GM11168 (cell line): ENCODE results near the gene SLBP.

Experiments
- in situ Hi-C: fragments of 300-500 bp; cut with MboI; formaldehyde crosslinking; loops from one replicate; pipeline ENCODE4 v1.12.0; 2022; ENCODE audit warnings: low sequenced_read_pairs; ENCODE audit not compliant: unreplicated experiment

Gene SLBP

DNA sequence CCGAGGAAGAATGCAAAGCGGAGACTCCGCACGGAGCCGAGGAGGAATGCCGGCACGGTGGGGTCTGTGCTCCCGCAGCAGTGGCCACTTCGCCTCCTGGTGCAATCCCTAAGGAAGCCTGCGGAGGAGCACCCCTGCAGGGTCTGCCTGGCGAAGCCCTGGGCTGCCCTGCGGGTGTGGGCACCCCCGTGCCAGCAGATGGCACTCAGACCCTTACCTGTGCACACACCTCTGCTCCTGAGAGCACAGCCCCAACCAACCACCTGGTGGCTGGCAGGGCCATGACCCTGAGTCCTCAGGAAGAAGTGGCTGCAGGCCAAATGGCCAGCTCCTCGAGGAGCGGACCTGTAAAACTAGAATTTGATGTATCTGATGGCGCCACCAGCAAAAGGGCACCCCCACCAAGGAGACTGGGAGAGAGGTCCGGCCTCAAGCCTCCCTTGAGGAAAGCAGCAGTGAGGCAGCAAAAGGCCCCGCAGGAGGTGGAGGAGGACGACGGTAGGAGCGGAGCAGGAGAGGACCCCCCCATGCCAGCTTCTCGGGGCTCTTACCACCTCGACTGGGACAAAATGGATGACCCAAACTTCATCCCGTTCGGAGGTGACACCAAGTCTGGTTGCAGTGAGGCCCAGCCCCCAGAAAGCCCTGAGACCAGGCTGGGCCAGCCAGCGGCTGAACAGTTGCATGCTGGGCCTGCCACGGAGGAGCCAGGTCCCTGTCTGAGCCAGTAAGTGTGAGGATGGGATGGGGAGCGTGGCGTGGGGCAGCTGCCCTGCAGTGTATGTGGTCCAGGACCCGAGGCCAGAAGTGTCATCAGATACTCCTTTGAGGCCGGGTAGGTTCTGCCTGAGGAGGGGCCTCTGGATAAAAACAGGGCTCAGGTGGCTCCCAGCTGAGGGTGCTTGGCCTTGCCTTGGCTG lies 16.2 kb upstream of the SLBP start:
- in situ Hi-C loops: no loop called here

DNA sequence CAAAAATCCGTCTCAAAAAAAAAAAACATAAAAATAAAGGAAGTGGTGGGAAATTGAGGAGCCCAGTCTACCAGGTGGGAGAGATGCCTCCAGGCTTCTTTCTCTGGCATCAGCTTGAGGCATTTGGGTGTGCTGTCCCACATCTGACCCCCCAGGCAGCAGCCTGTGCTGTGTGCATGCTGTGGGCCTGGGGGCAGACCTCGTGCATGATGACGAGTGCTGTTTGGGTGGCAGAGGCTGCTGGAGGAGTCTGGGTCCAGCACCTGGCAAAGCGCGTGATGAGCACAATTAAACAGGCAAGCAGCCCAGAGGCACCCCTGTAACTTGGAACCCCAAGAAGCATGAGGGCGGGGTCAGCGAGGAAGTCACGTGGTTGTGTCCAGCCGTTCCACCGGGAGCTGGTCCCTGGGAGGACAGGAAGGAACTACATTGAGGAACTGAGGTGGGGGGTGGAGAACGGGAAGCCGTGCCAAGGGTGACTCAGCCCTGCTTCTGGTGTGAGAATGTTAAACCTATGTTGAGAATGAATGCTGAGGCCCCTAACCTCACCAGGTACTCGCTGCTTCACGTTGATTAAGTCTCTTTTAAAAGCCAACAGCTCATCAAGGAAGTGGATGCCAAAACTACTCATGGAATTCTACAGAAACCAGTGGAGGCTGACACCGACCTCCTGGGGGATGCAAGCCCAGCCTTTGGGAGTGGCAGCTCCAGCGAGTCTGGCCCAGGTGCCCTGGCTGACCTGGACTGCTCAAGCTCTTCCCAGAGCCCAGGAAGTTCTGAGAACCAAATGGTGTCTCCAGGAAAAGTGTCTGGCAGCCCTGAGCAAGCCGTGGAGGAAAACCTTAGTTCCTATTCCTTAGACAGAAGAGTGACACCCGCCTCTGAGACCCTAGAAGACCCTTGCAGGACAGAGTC lies 15.3 kb upstream of the SLBP start:
- in situ Hi-C loops: no loop called here

DNA sequence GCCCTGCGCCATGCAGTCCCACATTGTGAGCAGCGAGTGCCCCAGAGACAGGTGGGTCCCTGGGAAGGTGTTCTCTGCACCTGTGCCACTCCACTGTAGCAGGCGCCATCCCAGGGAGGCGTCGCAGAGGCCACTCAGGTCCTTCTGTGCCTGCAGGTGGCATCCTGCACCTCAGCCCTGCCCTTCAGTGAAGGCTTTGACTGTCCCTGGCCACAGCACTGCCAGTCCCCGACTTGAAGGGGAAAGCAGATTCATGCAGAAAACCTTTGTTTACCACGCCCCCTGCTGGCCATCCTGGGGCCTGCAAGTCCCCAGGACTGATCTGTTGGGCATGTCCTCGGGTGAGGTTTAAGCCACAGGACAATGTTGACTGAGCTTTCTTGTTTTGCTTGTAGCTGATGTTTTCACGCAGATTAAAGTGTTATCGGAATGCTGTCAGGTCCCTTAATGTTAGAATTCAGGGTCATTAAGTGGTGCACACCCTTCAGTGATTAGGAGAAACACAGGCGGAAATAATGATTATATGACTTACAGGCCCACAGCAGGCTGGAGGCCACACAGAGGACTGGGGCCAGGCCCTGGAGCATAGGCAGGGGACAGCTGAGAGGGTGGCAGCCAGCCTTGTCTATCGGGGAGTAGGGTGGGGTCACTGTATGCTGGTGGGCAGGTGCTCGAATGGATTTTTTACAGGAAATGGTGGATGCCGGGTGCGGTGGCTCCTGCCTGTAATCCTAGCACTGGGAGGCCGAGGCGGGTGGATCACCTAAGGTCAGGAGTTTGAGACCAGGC lies 14.2 kb upstream of the SLBP start:
- in situ Hi-C loops: no loop called here

DNA sequence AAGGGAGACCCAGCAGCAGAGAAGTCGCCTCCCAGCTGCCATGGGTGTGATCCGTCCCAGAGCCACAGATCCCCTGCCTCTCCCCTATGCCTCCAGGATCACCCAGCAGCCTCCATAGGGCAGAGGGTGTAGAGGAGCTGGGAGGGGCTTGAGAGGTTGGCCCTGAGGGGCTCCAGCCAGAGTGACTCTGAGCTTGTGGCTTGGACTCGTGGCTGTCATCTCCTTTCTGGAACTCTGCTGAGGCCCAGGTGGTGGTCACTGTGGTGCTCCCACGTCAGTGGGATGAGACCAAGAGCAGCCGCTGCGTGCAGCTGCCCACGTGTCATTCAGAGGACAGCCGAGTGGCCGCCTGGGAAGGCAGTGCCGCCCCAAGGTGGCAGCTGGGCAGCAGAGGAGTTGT lies 13.4 kb upstream of the SLBP start:
- in situ Hi-C loops: no loop called here

DNA sequence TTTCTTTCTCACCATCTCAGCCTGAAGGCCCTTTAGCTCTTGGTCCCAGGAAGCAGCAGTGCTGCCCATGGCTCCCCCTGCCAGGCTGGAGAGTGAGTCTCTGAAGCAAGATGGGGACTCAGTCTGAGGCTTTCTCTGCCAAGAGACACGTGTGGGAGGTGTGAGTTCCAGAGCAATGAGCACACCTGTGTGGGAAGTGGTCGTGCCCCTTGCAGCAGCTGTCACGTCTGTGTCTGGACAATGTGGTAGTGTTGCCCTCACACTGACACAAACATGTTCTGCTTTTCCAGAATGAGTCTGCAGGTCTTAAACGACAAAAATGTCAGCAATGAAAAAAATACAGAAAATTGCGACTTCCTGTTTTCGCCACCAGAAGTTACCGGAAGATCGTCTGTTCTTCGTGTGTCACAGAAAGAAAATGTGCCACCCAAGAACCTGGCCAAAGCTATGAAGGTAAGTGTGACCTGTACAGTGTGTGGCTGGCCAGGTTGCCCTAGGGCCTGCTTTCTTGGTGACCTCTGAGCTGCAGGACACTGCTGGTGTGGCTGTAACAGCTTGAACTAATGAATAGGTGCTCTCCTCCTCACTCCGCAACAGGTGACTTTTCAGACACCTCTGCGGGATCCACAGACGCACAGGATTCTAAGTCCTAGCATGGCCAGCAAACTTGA lies 11.1 kb upstream of the SLBP start:
- in situ Hi-C loops: no loop called here

DNA sequence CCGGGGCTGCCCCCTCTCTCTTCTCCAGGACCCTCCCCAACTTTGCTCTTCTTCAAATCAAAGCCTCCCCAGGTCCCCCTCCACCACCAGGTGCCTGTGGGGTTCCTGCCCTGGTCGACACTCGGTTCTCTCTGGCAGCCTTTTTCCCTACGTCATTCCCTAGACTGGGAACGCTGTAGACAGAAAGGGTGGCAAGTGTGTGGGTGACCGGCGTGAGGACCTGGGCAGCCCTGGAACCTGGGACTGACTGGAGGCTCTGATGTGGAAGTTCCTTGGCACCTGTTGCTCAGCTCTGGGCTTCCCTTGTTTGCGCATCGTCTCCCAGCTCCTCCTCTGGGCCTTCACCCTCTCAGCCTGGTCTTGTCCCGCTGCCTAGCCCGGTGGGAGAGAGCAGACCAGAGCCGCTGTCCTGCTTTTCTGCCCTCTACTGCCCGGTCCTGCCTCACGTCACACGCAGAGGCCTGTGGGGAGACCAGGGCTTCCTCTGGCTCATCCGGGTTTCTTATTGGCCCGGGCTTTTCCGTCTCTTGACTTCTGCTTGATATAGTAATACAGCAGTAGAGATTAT lies 10.5 kb upstream of the SLBP start:
- in situ Hi-C loops: no loop called here

DNA sequence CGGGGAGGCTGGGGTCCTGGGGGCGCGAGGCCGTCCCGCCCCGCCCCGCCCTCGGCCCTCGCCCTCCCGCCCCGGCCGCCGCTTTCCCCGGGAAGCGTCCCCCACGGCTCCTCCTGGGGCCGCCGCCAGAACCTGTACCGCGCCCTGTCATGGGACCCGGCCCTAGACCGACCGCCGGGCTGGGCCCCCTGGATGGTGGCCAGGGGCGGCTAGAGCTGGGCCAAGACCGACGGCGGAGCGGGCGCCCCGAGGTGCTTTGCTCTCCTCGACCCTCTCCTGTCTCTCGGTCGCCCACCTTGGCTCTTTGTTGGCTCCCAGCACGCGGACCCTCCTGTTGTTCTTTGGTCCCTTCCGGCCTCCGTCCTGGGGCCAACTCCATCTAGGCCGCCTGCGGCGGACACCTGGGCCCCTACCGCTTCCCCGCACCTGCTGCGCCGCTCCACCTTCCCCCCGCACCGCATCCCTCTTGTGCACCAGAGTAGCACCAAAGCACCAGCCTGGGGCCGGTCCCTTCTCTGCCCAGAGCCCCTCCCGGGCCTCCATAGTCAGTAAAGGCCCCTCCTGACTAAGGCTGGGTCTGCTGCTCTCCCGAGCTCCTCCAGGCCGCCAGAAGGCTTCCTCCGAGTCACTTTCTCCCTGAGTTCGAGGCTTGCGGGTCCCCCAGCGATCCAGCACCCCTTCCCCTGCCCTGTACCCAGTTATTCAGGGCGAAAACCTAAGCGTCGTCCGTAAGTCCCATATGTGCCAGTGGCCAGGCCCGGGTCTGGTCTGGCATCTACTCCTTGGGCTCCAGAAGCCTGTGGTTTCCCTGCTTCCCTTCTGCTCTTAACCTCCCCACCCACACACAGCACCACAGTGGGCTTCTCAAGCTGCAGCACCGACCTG lies 9.8 kb upstream of the SLBP start:
- in situ Hi-C loops: no loop called here

DNA sequence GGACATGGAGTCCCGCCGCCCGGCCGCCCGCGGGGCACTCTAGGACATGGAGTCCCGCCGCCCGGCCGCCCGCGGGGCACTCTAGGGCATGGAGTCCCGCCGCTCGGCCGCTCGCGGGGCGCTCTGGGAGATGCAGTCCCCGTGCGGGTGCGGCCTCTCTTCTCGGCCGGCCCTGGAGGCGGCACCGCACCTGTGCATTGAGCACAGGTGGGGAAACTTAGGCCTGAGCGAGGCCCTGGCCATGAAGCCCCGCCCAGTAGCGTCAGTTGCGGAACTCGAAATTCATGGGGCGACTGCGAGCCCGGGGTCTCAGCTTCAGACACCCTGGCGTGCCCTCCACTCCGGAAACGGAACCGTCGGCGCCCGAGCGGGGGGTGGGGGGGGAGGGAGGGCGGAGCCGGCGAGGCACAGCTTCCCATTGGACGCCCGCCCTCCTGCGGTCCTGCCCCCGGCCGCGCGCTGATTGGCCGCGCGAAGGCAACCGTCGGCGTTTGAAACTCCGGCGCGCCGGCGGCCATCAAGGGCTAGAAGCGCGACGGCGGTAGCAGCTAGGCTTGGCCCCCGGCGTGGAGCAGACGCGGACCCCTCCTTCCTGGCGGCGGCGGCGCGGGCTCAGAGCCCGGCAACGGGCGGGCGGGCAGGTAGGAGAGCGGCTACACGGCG lies 9.0 kb upstream of the SLBP start, which contains the start of the genes TACC3 and TMEM129:
Gene TACC3 (plus strand): TSS at position 519 of the 663 bp plus-strand sequence. CDS start 1,901 bp downstream, outside the sequence.
Gene TMEM129 (minus strand): TSS at position 321 of the 663 bp plus-strand sequence. CDS start 486 bp downstream, outside the sequence.
- in situ Hi-C loops: no loop called here

DNA sequence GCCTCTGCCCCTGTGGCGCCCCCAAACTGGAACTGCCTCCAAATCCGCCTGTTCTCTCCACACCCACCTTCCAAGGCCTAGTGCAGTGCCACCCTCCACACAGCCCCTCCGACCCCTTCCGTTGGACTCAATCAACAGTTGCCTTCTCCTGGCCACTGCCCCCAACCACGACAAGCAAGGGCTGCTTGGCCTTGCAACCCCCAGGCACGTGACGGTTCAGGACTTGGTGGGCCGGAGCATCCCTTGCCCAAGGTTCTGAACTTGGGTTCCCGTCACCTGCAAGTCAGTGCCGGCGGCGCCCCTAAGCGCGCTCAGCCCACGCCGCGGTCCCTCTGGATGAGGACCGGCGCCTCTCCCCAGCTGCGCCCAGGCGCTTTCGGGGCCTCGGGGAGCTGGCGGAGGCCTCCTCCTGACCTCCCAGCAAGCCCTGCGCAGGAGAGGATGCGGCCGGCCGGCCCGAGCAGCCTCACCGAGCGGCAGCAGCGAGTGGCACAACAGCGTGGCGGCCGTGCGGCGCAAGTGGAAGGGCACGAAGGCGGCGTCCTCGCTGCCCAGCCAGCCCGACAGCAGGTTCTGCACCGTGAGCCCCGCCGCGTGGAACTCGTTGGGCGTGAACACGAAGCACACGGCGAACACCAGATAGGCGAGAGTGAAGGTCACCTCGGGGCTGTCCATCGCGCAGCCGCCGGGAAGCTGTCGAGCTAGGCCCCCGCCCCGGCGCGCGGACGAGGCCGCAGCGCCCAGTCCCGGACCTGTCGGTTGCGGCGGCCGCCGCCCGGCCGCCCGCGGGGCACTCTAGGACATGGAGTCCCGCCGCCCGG lies 8.3 kb upstream of the SLBP start:
- in situ Hi-C loops: no loop called here

DNA sequence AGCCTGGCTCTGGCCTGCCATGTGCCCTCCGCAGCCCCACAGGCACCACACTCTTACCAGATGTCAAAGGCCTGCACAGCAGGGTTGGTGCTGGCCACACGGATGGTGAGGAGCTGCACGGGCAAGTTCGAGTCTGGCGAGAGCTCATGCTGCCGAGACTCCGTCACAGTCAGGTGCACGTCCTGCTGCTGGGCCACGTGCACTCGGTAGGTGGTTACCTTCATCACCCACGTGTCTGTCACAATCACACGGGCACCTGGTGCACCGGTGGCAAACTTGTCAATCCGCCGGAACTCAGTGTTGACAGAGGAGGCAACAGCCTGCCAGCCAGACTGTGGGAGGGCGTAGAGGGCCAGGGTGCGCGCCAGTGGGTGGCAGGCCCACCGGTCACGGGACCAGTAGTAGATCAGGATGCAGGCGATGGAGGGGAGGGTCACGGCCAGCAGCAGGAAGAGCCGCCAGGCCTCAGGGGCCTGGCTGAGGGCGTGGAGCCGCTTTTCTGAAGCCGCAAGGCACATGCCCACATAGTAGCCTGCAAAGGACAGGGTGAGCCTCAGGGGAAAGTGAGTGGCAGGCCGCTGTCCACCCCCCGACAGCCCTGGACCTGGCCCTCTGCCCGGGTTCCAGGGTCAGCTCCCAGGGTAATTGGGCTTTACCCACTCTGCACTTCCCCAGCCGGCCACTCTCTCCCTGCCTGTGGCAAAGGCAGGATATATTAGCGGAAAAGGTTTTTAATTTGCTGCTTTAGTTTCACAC lies 6.2 kb upstream of the SLBP start:
- in situ Hi-C loops: no loop called here

DNA sequence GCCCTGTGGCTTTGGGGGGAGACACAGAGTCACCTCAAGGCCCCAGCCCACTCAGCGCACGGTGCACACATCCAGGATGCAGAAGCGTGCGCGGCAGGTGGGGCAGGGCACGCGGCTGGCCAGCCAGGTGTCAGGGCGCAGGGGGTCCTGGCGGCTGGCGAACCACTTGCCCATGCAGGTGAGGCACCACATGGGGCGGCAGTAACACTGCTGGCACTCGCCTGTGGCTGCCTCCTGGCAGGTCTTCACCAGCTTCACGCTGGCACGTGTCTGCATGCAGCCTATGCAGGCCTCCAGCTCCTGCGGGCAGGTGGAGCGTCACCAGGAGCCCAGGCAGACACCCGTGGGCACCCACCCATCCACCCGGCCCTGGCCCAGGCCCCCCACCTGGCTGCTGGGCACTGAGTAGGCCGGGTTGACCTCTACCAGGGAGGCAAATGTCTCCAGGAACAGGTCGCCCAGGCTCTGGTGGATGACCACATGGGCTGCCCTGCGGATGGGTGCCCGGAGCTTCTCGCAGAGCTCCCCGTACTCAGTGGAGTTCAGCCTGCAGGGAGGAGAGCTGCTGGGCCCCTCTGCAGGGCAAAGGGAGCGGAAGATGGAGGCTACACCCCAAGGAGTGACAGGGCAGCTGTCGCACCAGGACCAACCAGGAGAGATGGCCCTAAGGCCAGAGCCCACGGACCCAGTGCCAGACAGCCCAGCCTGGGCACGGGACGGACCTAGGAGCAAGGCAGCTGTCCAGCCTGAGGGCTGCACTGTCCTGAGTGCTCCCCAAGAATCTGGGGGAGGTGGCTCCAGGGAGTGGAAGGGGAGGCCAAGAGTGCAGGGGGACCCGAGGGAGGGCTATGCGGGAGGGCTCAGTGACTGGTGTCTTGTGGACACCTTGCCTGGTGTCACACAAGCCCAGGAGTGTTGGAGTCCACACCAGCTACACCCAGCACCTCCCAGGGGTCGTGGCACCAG lies 5.3 kb upstream of the SLBP start:
- in situ Hi-C loops: no loop called here

DNA sequence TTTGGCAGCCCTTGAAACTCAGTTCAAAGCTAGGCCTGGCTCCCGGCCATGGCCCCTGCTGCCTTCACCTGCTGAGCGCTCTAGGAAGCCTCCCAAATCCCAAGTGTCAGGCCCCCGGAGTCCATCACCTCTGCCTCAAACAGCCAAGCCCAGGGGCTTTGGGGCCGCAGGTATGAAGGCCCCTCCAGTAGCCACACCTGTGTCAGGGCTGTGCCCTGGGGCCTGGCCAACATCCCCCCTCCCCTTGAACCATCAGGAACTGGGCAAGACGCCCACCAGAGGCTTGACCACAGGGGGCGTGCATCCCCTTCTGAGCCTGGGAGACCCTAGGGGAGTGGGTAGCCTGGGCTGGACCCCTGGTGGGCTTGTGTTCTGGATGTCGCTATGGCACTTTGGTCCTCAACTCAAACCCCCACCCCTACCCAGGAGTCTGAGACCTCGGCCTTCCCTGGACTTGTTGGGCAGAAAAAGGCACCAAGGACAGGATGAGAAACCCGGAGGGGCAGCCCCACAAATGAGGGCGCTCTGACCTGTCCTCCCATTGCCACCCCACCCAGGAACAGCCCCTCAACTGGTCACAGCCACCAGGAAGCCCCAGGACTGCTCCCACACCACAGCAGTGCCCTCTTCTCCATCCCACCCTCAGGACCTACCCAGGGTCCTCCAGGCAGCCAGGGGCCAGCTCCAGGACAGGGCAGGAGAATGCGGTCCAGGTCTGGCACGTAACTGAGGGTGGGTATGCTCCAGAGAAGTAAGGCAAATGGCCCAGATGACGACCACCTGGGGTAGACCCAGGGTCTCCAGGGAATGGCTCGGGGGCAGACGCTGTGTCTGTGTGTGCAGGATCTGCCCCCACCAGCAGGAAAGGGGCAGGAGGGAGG lies 4.2 kb upstream of the SLBP start:
- in situ Hi-C loops: no loop called here

DNA sequence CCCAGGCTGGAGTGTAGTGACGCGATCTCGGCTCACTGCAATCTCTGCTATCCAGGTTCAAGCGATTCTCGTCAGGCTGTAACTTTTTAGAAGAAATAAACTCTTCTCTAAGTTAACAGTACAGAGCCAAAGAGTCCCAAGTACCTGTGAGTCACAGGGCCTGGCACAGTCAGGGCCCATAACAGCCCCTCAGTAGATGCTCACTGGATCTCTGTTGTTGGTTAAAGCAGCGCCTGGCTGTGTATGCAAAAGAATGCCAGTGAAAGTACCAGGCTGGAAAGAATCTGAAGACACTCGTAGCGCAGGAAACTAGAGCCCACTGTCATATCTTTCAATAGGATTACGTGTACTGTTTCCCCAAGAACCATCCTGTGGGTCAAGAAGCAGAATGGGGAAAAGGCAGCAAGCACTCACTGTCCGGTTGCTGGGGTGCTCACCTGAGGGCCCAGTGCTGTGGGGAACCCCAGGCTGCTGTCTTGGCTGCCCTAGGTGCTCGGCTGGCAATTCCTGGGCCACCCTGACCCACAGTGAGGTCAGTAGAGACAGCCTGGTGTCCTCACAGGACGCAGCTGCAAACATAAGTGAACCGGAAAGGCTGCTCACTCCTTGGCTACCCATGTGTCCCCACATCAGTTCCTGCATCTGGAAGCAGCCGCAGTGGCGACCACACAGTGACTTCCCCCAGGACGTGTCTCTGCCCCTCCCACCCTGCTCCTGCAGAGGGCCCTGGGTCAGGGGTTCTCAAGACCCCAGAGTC lies 3.1 kb upstream of the SLBP start:
- in situ Hi-C loops: no loop called here
